GM08714 (cell line): Measurements from ENCODE around the gene GIPC1.
A peak's percentile ranks its signal among the peaks of the same experiment; 100 is the strongest.

Experiments used
- H3K4me3 ChIP-seq: fragments of 200-500 bp; sonication (Bioruptor generic); 2 replicates; pipeline ENCODE4 v1.5.1; 2014; ENCODE audit warnings: mild to moderate bottlenecking, low read length, inconsistent platforms
- ZNF274 ChIP-seq: IDR thresholded peaks from 2 replicates; pipeline ENCODE4 v1.6.1; 2012; ENCODE audit warnings: mild to moderate bottlenecking, low read depth, low read length

GIPC1 gene

DNA sequence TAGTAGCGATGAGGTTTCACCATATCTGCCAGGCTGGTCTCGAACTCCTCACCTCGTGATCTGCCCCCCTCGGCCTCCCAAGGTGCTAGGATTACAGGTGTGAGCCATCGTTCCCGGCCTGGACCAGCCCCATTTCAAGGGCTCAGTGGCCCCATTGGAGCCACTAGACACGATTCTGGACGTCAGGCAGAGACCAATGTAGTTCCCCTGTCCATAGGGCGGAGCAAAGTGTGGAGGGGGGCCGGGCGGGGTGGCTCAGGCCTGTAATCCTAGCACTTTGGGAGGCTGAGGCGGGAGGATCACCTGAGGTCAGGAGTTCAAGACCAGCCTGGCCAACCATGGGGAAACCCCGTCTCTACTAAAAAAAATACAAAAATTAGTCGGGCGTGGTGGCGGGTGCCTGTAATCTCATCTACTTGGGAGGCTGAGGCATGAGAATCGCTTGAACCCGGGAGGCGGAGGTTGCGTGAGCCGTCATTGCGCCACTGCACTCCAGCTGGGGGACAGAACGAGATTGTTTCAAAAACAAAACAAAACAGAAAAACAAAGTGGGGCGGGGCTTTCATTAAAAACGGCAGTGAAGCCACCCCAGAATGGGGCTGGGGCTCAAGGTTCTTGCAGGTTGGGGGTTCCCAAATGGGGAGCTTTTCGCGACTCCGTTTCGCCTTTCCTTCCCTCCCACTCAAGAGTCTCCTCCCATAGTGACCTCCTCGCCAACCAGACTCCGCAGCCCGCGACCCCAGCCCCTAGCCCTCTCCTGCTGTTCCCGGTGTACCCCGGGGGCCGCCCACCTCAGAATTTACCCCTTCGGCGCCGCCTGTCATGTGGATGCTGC, 32.7 kb upstream of the GIPC1 start:
- no peak for TF ChIP-seq ZNF274
- peak overlapping the region; percentile 79; the same call in 1 of the 2 replicates for H3K4me3 ChIP-seq

GRCh38 chr19:14526423-14526822, 30.5 kb upstream of the GIPC1 start:
- TF ChIP-seq ZNF274 = no peak
- no peak overlapping the region for H3K4me3 ChIP-seq

GRCh38 chr19:14525729-14526128, 29.8 kb upstream of the GIPC1 start:
- no peak overlapping the region for H3K4me3 ChIP-seq
- TF ChIP-seq ZNF274 = no peak

- no peak for TF ChIP-seq ZNF274
- no peak overlapping the region for H3K4me3 ChIP-seq
These were observed 24.6 kb upstream of the GIPC1 start for GRCh38 chr19:14520543-14520942.

- no peak for TF ChIP-seq ZNF274
- H3K4me3 ChIP-seq = no peak overlapping the region
These were observed 24.0 kb upstream of the GIPC1 start for GRCh38 chr19:14519860-14520407.

DNA sequence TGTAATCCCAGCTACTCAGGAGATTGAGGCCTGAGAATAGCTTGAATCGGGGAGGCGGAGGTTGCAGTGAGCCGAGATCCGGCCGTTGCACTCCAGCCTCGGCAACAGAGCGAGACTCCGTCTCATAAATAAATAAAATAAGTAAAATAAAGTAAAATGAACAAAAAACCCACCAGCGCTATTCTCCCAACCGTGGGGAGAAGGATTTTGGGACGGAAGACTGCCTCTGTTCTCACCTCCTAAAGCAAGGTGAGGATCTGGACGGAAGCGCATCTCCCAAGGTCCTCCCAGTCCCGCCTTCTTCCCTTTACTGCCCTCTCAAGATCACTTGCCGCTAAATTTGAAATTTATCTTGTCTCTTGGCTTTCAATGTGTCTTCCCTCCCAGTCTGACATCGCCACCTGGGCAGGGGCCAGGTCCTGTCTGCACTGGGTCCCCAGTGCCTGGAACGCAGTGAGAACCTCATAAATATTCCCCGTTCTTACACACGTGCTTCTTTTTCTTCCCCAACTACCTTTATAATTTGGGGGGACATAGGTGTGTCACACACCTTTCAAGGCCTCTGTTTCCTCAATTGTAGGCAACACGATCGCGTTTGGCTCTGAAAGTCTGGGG, 23.4 kb upstream of the GIPC1 start:
- no peak overlapping the region; the same call in 1 of the 2 replicates for H3K4me3 ChIP-seq
- TF ChIP-seq ZNF274 = no peak

- TF ChIP-seq ZNF274 = no peak
These were observed 22.0 kb upstream of the GIPC1 start, which contains the start of gene DNAJB1 for GRCh38 chr19:14517840-14518505. TSS of gene DNAJB1 (minus strand) at chr19:14518397. CDS start at chr19:14518349, 48 bp downstream.

GRCh38 chr19:14517446-14517839, 21.5 kb upstream of the GIPC1 start:
- H3K4me3 ChIP-seq = peak overlapping the region; percentile 96
- TF ChIP-seq ZNF274 = no peak

More at GRCh38 chr19:14517840-14518505, 22.0 kb upstream of the GIPC1 start, which contains the start of gene DNAJB1:
- H3K4me3 ChIP-seq = peak within 1 kb of the TSS; percentile 96

DNA sequence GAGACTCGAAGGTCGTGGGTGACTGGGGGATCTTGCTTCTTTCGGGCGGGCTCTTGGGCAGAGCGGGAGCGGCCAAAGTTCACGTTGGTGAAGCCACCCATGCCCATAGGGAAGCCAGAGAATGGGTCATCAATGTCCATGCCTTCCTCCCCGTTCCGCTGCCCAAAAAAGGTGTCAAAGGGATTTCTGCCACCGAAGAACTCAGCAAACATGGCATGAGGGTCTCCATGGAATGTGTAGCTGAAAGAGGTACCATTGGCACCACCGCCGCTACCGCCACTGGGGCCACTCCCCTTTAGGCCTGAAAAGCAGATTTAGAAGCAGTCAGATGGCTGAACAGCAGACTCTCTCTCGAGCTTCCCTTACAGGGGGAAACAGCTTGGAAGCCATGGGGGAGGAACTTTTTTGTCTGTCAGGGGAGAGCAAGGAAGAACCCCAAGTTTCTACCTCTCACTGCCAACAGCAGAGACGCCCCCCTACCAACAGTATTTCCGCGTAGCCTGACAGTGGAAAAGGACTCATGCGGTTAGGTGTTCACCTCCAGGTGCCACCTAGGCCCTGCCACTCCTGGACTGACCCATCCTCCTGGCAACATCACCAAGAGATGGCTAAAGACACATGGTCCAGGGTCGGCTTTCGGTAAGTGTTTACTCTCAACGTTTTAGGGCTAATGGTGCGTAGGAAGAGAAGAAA, 21.0 kb upstream of the GIPC1 start:
- TF ChIP-seq ZNF274 = no peak
- H3K4me3 ChIP-seq = peak overlapping the region; percentile 96

DNA sequence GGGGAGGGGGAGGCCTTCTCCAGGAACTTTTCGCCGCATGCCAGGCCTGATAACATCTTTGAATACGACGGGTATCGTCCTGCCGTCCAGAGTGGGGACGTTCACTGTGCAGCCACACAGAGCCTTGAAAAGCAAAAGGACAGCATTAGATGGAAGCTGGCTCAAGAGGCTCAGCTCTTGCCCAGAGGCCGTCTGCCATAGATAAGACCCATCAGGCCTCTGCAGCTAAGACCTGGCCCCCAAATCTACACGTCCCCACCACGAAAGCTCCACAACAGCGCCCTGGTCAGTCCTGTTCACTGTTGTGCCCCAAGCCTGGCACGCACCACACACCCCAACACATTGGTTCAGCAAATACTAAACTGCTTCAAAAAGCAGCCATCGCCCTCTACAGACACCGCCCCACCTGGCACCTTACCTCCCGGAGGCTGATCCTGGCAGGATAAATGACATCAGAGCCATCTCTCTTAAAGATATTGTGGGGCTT, 20.2 kb upstream of the GIPC1 start:
- no peak for TF ChIP-seq ZNF274
- H3K4me3 ChIP-seq = peak overlapping the region; percentile 96; the same call in 1 of the 2 replicates

- no peak overlapping the region for H3K4me3 ChIP-seq
- TF ChIP-seq ZNF274 = no peak
These were observed 19.6 kb upstream of the GIPC1 start for GRCh38 chr19:14515501-14516047.

GRCh38 chr19:14514215-14514863, 18.4 kb upstream of the GIPC1 start:
- TF ChIP-seq ZNF274 = no peak
- no peak overlapping the region for H3K4me3 ChIP-seq
